H1 (cell line): ENCODE results near the gene RNASE4. TPM values are rescaled to one million over a fixed set of nuclear protein-coding genes. Genes with fewer than 3 reads are reported as not detected.
A peak's percentile ranks its signal among the peaks of the same experiment; 100 is the strongest.

Experiments used
- BACH1 ChIP-seq: IDR thresholded peaks from 2 replicates; pipeline ENCODE4 v1.6.1; 2012; ENCODE audit warnings: low read length, improper control_type of control experiment
- CTCF ChIP-seq, 3 experiments: IDR thresholded peaks; 1 replicate in 2 of 3; 2 replicates in 1 of 3; pipeline versions ENCODE4 v1.5.1 to v1.6.1; 2011; ENCODE audit warnings: low read length in 3 of 3, mild to moderate bottlenecking in 3 of 3, inconsistent platforms in 2 of 3, low read depth in 1 of 3, moderate library complexity in 1 of 3; ENCODE audit not compliant: insufficient read depth in 1 of 3; ENCODE audit errors: control extremely low read depth in 1 of 3
- KDM1A ChIP-seq: fragments of 200-600, 300-600 bp; sonication (generic); IDR thresholded peaks from 2 replicates; pipeline ENCODE4 v1.7.1; 2016; ENCODE audit warnings: mild to moderate bottlenecking, low read length, borderline replicate concordance
- RNF2 ChIP-seq: fragments of 200-900, 300-1000 bp; sonication (generic); IDR thresholded peaks from 2 replicates; pipeline ENCODE4 v1.7.1; 2016; ENCODE audit warnings: borderline replicate concordance, low read depth, mild to moderate bottlenecking, antibody characterized with exemption, low read length; ENCODE audit not compliant: poor library complexity, severe bottlenecking; ENCODE audit errors: missing control alignments
- polyA plus RNA-seq, 7 experiments: library from polyadenylated mRNA; depleted of rRNA in 3 of 7; stranded (reverse) in 5 of 7; unstranded in 2 of 7; fragments of >200 nt in 5 of 7; fragments of 200-250 nt in 2 of 7; gene quantifications; 1 replicate in 5 of 7; 2 replicates in 1 of 7; 4 replicates in 1 of 7; pipeline versions ENCODE4 v1.2.1 to v1.2.3, GENCODE V29; 2011 to 2013; ENCODE audit warnings: missing spikeins in 2 of 7, mixed read lengths in 2 of 7
- total RNA-seq: library from RNA; stranded (reverse); fragmentation: NEBNext Ultra II Directional; extraction: Animal tissue kit (Norgen Biotek cat#: 25700); gene quantifications from 2 replicates; pipeline ENCODE4 v1.2.1, GENCODE V29; 2021

The RNASE4 gene
- total and polyA plus RNA-seq, 2 of the 8 experiments (the other 6 are each of a cell fraction or from before 2014, with no cell fraction given): 0.61 to 3.5 TPM

GRCh38 chr14:20681348-20682126 is 2.8 kb upstream of the RNASE4 start (continued):
- TF ChIP-seq CTCF (IDR thresholded peaks at IDR 0.05; ENCODE audit: control extremely low read depth in 1 of 3, insufficient read depth in 1 of 3, low read depth in 1 of 3, low read length in 3 of 3): no peak
- no peak for TF ChIP-seq RNF2
- TF ChIP-seq KDM1A: peak; percentile 38; the same call in 1 of the 2 replicates
- no peak; the same call in 1 of the 2 replicates for TF ChIP-seq BACH1
